ENCODE results near the gene CYP26A1.

The CYP26A1 gene

DNA sequence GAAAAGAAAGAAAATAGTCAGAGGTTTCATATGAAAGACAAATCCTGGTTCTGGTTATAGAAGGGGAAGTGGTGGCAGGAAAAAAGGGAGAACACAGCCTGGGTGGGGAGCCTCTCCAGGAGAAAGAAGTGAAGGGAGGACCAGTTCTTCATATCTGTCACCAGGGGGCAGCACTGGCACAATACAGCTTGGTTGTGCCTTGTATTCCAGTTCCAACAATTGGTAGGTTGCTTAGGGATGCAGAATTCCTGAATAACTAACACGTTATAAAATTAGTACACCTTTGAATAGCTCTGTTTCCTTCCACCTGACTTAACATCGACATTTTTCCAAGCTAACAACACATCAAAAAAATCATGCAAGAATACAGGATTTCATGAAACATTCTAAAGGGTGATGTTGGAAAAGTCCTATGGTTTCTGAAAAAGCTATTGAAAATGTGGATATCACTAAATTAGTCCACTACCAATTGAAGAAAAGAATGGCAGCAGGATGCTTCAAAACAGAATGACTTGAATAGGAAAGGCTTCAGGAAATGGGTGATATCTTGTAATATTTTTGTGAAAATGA lies 52.9 kb downstream of the CYP26A1 start:
- no peak for DNase-seq

Measured in activated CD4-positive, alpha-beta T cell treated with anti-CD3 and anti-CD28 coated beads, Interleukin-10, Interleukin-2, amounts not matched to agents 100 ng/mL and 50 ng/mL, durations not matched to agents 16 hours and 8 hours (primary cell).